Tongue (tissue), 2 donors: Measurements from ENCODE around the gene C19orf85. TPM values are rescaled to one million over a fixed set of nuclear protein-coding genes. Genes with fewer than 3 reads are reported as not detected.
A peak's percentile ranks its signal among the peaks of the same experiment; 100 is the strongest.
"Not testable (repeated sequence)": the region's sequence is repeated elsewhere in the genome, so short reads cannot be mapped to it uniquely, and the experiment has no call there.

Experiments used
- DNase-seq: peaks from one replicate; pipeline ENCODE4 v3.0.0-alpha.2; 2015
- total RNA-seq: library from RNA; depleted of rRNA; stranded (reverse); fragments of >200 nt; gene quantifications from one replicate; pipeline ENCODE4 v1.2.3, GENCODE V29; 2014

The C19orf85 gene
- total RNA-seq, 1 donor from 2014 or later, result not detected

DNA sequence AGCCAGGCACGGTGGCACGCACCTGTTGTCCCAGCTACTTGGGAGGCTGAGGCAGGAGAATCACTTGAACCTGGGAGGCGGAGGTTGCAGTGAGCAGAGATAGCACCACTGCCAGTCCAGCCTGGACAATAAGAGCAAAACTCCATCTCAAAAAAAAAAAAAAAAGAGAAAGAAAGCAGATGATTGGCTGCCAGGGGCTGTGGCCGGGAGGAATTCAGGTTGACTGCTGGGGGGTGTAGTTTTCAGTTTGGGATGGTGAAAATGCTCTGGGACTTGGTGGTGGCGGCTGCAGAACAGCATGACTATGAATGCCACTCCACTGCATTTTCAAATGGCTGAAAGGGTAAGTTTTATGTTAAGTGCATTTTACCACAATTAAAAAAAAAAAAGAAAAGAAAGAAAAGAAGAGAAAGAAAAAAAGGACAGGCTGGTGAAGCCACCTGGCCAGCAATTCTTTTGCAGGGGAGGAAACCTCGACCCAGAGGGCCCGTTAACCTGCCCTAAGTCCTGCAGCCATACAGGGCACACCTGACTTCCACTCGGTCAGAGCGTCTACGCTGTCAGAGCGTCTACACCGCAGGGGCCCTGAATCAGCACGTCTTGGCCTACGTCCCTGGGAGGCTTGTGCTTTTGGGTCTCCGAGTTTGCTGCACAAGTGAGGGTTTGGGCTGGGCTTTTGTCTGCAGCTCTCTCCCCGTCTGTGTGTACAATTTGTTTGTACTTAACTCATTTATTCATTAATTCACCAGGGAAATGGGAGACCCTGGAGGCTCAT lies 6.7 kb downstream of the C19orf85 start:
- no peak for DNase-seq

DNA sequence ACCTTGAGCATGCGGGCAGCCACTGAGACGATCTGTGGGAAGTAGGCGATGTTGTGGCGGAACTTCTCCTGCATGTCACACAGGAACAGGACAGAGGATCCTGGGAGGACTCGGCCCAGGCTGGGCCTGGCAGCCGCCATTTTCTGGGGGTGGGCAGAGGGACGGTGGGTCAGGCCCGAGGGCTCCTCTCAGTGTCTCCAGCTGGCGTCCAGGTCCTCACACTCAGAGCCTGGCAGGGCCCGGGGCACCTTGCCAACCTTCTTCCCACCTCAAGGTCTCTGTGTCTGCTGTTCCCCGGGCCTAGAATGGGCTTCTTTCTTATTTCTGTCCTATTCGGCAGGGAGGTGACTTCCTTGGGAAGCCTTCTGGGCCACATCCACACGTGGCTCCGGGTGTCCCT lies 8.2 kb downstream of the C19orf85 start:
- DNase-seq, result no peak

DNA sequence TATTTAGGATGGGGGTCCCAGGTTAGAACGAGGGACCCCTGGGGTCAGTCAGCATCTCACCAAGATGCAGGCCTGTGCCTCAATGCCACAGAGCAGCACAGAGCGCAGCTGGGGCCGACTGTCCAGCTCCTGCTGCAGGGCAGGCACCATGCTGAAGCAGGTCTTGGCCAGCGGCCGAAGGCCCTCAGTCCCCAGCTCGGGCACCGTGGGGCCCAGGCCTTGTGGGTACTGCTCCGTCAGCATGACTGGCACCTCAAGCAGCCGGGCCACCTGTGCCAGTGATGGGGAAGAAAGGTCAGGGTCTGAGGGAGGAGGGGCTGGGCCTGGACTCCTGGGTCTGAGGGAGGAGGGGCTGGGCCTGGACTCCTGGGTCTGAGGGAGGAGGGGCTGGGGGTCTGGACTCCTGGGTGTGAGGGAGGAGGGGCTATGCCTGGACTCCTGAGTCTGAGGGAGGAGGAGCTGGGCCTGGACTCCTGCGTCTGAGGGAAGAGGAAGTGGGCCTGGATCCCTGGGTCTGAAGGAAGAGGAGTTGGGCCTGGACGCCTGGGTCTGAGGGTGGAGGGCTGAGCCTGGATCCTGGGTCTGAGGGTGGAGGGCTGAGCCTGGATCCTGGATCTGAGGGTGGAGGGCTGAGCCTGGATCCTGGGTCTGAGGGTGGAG lies 8.8 kb downstream of the C19orf85 start:
- no peak for DNase-seq

DNA sequence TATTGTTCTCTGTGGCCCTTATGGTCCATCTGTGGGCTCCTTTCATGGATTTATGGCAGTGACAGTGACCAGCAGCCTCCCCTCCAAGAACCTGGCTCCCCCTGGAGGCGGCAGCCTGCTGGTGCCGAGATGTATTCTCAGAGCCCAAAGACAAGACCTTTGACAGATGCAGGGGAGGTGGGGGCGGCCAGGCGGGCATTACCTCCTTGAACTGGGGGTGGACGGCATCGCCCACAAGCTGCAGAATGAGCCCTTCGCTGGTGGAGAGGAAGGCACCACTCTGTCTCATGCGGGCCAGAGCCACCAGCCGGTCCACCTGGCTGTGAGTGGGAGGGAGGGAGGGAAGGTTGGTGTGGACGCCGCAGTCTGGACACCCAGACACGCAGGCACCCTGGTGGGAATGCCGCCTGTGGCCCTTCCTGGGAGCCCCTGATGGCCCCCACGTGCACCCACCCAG lies 9.7 kb downstream of the C19orf85 start:
- DNase-seq, result no peak

DNA sequence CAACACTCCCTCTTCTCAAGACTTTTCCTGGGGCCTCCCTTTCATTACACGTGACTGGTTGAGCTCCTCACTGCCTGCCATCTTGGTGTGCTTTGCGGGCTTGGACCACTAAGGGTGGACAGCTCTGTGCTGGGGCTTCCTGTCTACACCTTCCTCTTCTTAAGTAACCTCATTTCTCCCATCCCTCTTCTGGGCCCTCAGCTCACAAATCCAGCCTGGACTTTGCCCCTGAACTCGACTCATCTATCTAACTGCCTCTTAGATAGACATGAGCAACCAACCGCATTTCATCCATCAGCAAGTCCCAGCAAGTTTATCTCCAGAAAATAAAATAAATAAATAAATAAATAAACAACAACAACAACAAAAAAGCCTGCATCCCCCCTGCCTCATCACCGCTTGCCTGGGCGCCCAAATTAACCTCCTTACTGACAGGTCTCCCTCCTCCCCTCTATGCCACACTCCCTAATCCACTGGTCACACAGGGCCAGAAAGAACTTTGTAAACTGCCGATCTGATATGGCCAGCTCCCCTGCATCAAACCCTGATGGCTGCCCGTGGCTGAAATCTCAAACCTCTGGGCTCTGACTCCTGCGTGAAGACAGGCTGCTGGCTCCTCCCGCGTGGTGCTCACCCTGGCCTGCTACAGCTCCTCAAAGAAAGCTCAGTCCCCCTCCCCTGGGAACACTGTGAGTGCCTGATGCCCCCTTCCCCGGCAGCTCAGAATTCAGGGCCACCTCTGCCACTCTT lies 10.9 kb downstream of the C19orf85 start:
- DNase-seq, result no peak

DNA sequence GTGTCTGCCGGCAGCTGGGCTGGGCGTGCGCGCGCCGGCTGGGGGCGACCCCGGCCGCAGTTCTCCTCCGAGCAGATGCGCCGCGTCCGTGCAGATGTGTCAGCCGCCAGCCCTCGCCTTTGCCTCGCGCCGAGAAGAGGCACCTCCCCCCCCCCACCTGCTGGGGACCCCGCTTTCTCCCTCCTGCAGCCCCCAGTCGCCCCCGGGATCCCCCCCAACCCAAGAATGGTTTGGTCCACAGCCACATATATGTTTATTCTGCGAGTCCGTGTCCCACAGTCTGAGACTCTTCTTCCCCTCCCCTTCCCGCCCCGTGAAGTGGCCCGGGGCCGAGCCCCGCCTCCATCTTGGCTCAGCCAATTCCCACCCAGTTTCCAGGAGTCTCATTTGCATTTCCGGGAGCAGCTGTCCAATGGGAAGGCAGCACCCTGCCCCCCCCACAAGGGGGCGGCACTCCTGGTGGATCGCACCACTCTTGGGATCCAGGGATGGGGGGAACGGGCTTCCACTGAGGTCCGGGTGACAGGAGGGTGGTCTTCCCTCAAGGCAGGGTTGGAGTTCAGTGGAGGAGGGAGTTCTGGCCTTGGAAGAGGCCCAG lies 11.7 kb downstream of the C19orf85 start:
- DNase-seq, result peak; percentile 96

DNA sequence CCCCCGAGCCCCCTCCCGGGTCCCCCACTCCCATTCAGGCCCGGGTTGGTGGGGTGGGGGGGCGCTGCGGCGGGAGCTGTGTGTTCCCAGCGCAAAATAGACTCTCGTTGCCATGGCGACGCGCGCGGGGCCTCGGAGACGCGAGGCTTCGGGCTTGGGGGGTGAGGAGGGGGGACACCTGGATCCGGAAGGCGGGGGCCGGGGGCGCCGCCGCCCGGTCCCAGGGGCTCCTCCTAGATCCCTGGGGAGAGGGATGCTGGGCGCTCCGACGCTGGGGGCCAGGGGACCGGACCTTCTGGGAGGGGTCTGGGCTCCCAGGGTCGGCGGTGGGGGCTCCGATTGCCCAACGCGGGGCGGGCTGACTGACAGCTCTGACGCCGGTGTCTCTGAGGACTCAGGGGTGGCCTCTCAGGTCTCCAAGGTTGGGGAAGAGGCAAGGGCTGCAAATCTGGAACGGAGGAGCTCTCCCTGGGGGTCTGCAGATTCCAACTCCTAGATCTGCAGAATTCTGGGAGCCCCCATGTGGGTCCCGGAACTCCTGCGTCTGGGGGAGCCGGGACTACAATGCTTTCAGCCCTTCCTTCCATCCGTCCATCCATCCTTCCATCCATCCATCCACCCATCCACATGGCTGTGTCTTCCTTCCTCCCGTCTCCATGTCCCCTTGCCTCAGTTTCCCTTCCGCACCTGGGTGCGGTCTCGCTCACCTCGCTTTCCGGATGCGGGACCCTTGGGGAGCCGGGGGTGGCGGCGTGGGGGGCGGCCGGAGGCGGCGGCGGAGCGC lies 12.4 kb downstream of the C19orf85 start:
- DNase-seq, result peak; percentile 54

DNA sequence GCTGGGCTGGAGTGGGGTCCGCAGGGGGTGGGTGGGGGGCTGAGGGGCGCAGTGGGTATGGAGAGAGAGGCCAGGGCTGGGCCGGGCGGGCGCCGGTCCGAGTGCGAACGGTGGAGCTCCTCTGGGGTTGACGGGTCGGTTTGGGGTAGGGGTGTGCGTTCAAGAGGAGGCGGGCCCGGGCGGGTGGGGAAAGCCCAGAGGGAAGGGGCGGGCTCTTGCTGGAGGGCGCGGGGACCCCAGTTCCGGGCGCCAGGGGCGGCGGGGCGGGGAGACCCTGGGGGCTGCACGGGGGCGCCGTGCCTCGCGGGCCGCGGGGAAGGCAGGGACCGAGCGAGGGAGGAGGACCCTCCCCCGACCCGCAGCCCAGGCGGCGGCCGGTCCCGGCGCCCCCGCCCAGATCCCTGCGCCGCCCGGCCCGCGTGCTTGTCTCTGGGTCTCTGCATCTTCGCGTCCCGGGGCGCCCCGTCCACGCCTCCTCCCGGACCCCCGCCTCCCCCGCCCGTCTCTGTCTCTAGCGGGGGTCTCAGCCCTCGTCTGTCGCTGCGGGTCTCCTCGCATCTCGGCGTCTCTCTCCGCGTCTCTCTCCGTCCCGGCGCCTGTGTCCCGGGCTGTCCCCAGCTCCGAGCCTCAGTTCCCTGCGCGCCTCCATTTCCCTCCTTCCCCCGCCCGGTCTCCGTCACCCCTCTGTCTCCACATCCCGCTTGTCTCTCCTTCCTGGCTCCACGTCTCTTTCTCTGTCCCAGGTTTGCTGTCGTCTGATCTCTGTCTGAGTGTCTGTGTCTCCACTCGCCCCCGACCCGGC lies 13.2 kb downstream of the C19orf85 start:
- no peak for DNase-seq

DNA sequence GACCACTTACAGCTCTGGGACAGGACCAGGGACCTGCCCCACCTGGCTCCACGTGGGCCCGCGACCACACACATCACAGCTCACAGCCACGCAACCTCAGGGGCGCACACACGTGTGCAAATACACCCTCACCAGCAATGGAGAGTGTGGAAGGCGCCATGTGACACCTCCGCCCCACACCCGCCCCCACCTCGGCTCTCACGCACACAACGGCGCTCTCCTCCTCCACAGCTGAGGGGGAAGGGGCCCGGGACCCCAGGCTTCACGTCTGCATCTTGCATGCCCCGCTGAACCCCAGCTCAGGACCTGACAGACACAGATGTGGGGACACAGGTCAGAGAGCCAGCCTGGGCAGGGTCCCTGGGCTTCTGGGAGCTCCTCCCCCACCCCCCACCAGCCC lies 15.1 kb downstream of the C19orf85 start:
- no peak for DNase-seq

DNA sequence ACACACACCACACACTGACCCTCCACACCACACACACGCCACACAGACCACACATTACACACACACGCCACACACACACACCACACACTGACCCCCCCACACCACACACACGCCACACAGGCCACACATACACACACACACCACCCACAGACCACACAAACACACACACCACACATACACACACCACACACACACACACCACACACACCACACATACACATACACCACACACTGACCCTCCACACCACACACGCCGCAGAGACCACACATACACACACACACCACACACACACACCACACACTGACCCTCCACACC lies 16.4 kb downstream of the C19orf85 start:
- not testable (repeated sequence) for DNase-seq

DNA sequence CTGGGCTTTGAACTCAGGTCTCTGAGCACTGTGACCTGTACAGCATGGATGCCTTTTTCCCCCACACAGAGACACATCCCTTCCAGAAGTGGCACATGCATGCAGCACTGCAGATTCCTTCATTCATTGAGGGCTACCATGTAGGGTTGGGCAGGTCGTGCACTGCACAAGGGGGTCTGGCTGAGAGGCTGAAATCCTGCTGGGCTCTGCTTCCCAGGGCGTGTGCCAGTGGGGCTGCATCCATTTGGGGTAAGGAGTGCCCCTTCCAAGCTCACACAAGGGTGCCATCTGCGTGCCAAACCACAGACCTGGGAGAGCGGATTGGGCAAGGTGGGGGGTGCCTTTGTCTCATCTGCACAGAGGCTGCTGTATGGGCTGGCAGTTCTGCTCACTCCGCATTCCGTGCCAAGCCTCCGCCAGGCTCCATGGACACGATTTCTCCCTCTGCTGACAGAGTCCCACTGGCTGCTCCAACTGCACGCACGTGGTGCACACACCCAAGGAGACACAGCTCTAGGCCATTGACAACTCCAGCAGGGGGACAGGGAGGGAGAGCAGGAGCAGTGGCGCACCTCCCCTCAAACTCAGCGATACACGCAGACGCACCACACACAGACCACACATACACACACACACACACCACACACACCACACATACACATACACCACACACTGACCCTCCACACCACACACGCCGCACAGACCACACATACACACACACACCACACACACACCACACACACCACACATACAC lies 17.0 kb downstream of the C19orf85 start:
- DNase-seq, result peak; percentile 64

DNA sequence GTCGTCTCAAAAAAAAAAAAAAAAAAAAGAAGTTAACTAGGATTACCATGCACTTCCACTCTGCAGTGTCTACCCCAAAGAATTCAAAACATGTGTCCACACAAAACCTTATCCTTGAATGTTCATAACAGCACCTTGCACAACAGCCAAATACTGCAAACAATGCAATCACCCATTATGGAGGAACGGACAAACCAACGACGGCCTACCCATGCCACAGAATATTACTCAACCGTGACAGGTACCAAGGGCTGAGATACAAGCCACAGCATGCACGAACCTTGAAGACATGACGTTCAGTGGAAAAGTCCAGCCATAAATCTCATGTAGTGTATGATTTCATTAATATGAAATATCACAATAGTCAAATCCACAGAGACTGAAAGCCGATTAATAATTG lies 18.5 kb downstream of the C19orf85 start:
- no peak for DNase-seq

DNA sequence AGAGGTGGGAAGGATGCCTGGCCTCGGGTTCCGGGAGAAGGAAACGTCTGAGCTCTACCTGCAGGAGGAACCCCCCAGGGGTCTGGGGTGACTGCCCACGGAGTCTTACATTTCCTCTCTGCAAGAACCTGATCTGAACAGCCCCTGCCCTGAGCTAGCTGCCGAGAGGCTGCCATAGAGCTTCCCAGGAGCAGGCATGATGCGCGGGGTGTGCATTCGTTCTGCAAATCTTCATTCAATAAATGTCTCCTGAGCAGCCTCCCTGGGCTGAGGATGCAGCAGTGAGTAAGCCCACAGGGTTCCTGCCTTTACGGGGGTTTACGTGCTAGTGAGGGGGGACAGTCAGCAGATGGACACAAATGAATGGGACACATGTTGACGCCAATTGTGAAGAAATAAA lies 19.9 kb downstream of the C19orf85 start:
- DNase-seq, result no peak

DNA sequence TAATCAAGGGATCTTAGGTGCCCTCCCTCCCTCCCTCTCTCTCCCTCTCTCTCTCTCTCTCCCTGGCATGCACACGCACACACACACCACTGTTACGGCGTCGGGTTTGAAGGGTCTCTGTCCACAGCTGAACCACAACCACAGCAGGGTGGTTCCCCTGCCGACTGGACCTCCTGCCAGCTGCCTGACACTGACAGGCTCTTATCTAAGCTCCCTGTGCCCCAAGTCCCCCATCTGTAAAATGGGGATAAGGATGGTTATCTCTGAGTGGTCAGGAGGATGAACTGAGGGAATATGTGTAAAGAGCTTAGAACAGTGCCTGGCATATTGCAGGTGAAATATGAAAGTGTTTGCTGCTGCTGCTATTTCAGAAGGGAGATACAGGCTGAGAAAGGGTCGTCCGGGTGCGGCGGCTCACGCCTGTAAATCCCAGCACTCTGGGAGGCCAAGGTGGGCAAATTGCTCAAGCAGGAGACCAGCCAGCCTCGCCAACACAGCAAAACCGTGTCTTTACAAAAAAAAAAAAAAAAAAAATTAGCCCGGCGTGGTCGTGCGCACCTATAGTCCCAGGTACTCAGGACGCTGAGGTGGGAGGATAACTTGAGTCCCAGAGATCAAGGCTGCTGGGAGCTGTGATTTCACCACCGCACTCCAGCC lies 20.6 kb downstream of the C19orf85 start:
- no peak for DNase-seq

DNA sequence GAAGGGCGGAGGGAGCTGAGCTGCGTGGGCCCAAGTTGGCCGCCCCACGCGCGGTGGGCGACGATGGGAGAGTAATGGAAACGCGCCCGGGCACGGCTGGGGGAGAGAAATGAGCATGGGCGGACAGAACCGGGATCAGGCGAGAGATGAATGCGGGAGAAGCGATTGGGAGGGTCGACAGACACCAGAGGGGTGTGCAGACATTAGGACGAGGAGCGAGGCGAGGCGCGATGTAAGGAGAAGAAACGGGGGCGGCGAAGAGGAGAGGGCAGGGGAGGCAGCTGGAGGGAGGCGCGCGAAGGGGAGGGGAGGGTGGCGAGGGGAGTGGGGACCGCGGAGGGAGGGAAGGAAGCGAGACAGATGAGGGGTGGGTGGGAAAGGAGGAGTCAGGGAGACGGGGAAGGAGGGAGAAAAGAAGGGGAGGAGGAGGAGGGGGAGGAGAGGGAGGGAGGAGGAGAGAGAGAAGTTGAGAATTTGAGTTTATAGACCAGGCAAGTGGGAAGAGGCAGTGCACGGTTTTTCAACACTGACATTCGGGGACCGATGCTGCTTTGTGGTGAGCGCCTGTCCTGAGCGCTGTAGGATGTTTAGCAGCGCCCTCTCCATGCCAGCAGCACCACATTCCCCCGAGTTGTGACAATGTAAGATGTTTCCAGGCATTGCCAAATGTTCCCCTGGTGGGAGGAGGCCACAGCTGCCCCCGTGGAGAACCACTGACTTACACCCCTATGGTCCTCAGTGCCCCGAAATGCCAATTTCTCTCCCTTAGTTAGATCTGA lies 21.3 kb downstream of the C19orf85 start, which contains the start of gene SHISA7:
Gene SHISA7 (minus strand): TSS at position 256 of the 779 bp plus-strand sequence. CDS start 437 bp downstream, outside the sequence.
- DNase-seq, result no peak

DNA sequence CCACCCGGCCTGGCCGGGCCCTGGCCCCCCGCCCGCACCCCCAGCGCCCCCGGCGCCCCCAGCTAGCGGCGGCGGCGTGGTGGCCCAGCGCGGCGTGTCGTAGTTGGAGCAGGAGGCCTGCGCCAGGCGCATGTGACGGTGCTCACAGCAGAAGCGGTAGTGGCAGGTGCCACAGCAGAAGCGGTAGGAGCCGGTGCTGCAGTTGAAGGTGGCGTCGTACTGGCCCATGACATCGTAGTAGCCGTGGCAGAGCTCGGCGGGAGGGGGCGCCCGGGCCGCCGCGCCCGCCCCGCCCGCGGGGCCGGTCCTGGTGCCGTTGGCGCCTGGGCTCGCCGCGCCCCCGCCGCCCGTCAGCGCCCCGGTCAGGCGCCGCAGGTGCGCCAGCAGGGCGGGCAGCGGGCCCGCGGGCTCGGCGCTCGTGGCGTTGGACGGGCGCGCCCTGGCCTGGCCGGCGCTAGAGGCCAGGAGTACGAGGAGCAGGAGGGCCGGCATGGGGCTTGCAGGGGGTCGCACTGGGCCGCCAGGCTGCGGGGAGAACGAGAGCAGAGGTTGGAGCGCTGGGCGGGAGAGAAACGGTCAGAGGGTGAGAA lies 22.1 kb downstream of the C19orf85 start:
- no peak for DNase-seq

DNA sequence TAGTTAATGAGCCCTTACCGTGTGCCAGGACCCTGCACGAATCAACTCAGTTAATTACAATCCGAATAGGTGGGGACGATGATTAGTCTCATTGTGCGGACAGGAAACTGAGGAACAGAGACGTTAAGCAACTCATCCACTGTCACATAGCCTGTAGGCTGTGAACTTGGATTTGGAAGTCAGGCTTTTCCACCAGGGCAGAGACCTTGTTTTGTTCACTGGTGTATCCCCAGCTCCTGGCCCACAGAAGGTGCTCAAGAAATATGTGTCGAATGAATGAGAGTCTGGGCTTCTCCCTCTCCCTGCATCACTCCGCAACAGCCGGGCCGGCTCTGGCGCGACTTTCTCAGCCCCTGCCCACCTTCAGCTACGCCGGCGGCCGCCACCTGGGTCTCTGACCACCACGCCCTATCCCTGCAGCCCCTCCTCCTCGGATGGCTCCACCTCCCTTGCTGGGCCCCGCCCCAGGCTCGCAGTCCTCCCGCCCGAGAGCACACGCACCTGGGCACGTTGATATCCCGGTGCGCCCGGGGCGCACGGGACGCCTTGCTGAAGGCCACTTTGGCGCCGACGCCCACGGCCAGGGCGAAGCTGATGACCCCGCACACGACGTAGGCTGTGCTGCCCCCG lies 22.7 kb downstream of the C19orf85 start:
- DNase-seq, result no peak

DNA sequence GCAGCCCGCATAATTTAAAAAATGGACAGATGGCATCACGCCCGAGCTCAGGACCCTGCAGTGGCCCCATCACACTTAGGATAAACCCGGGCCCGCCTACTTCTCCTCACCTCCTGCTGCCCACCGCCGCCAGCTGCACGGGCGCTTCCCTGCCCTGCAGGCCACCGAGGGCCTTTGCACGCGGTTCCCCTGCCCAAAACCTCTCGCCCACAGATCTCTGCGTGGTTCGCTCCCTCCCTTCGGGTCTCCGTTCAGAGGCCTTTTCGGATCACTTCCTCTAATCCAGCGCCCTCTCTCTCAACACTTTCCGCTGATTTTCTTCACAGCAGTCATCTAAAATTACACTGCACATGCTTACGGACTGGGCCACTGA lies 23.2 kb downstream of the C19orf85 start:
- no peak for DNase-seq
